HepG2 (cell line): ENCODE measurements around the gene BIRC5. TPM values are rescaled to one million over a fixed set of nuclear protein-coding genes. Genes with fewer than 3 reads are reported as not detected.

Source experiments
- HMGA1 ChIP-seq: sonication (generic); formaldehyde crosslinking; conservative IDR thresholded peaks from 2 replicates; pipeline ENCODE4 v1.4.0; 2020; ENCODE audit warnings: missing genetic modification reagents
- STAG1 ChIP-seq: sonication (generic); formaldehyde crosslinking; IDR thresholded peaks from 2 replicates; pipeline ENCODE4 v1.4.0; 2020; ENCODE audit warnings: missing genetic modification reagents
- polyA plus RNA-seq, 8 experiments: library from polyadenylated mRNA; depleted of rRNA in 3 of 8; stranded (reverse) in 7 of 8; unstranded in 1 of 8; fragments of >200 nt; fragmentation: Illumina TruSeq in 4 of 8; extraction: Trizol in 4 of 8; gene quantifications; 2 replicates each; pipeline versions ENCODE4 v1.2.1 to v1.2.3, GENCODE V29; 2011 to 2016; ENCODE audit warnings: low read depth in 4 of 8, missing spikeins in 1 of 8, mixed read lengths in 1 of 8; ENCODE audit not compliant: insufficient read depth in 1 of 8
- total RNA-seq, 5 experiments: library from RNA; depleted of rRNA; stranded (reverse); fragments of >200 nt; fragmentation: Illumina TruSeq; extraction: Trizol; gene quantifications; 2 replicates each; pipeline ENCODE4 v1.2.3, GENCODE V29; 2016; ENCODE audit warnings: low read depth in 1 of 5
- TF ChIP-seq, protein P1 (sequence below): sonication (generic); formaldehyde crosslinking; IDR thresholded peaks from 2 replicates; pipeline ENCODE4 v1.4.0; 2020; ENCODE audit warnings: missing genetic modification reagents, borderline replicate concordance
- TF ChIP-seq, protein P2 (sequence below), 2 experiments: sonication (generic) in 1 of 2; formaldehyde crosslinking in 1 of 2; IDR thresholded peaks; 2 replicates each; pipeline versions ENCODE4 v1.6.1 to v1.9.0; 2014 to 2022; ENCODE audit warnings: antibody characterized with exemption in 1 of 2, borderline replicate concordance in 1 of 2, inconsistent platforms in 1 of 2, low read depth in 1 of 2, missing genetic modification reagents in 1 of 2

Gene BIRC5
- total and polyA plus RNA-seq, 2 of the 13 experiments (the other 11 are each of a cell fraction or from before 2014, with no cell fraction given) = 30.3 to 135 TPM

DNA sequence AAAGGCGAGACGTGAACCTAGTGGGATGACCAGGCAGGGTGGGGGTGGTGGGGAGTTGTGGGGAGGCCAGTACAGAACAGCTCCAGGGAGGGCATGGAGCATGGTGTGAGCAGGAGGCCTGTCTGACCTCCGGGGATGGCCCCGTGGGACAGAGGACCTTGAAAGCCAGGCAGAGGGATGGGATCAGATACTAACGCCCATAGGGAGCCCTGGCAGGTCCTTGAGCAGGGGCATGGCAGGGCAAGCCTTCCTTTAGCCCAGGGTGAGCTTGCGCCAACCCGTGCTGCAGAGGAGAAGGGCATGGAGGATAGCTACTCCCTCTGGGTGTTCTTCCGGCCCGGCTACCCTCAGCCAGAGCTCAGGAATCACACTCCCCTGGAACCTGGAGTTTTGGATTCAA is 52.7 kb downstream of the BIRC5 start (continued):
- TF ChIP-seq, protein P1, sequence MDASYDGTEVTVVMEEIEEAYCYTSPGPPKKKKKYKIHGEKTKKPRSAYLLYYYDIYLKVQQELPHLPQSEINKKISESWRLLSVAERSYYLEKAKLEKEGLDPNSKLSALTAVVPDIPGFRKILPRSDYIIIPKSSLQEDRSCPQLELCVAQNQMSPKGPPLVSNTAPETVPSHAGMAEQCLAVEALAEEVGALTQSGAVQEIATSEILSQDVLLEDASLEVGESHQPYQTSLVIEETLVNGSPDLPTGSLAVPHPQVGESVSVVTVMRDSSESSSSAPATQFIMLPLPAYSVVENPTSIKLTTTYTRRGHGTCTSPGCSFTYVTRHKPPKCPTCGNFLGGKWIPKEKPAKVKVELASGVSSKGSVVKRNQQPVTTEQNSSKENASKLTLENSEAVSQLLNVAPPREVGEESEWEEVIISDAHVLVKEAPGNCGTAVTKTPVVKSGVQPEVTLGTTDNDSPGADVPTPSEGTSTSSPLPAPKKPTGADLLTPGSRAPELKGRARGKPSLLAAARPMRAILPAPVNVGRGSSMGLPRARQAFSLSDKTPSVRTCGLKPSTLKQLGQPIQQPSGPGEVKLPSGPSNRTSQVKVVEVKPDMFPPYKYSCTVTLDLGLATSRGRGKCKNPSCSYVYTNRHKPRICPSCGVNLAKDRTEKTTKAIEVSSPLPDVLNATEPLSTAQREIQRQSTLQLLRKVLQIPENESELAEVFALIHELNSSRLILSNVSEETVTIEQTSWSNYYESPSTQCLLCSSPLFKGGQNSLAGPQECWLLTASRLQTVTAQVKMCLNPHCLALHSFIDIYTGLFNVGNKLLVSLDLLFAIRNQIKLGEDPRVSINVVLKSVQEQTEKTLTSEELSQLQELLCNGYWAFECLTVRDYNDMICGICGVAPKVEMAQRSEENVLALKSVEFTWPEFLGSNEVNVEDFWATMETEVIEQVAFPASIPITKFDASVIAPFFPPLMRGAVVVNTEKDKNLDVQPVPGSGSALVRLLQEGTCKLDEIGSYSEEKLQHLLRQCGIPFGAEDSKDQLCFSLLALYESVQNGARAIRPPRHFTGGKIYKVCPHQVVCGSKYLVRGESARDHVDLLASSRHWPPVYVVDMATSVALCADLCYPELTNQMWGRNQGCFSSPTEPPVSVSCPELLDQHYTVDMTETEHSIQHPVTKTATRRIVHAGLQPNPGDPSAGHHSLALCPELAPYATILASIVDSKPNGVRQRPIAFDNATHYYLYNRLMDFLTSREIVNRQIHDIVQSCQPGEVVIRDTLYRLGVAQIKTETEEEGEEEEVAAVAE (CRISPR knock-in tag) = no peak
- TF ChIP-seq HMGA1 (CRISPR knock-in tag) = no peak
- TF ChIP-seq, protein P2, sequence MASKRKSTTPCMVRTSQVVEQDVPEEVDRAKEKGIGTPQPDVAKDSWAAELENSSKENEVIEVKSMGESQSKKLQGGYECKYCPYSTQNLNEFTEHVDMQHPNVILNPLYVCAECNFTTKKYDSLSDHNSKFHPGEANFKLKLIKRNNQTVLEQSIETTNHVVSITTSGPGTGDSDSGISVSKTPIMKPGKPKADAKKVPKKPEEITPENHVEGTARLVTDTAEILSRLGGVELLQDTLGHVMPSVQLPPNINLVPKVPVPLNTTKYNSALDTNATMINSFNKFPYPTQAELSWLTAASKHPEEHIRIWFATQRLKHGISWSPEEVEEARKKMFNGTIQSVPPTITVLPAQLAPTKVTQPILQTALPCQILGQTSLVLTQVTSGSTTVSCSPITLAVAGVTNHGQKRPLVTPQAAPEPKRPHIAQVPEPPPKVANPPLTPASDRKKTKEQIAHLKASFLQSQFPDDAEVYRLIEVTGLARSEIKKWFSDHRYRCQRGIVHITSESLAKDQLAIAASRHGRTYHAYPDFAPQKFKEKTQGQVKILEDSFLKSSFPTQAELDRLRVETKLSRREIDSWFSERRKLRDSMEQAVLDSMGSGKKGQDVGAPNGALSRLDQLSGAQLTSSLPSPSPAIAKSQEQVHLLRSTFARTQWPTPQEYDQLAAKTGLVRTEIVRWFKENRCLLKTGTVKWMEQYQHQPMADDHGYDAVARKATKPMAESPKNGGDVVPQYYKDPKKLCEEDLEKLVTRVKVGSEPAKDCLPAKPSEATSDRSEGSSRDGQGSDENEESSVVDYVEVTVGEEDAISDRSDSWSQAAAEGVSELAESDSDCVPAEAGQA (IDR thresholded peaks at IDR 0.05; ENCODE audit: low read depth) = no peak
- TF ChIP-seq, protein P2 (CRISPR knock-in tag; IDR thresholded peaks at IDR 0.05; ENCODE audit: borderline replicate concordance) = no peak
- no peak for TF ChIP-seq STAG1 (CRISPR knock-in tag)
- TF ChIP-seq, all 625 proteins: peak for 0
